Urinary bladder (tissue), 4 donors: Measurements from ENCODE around the gene TNNC1. TPM values are rescaled to one million over a fixed set of nuclear protein-coding genes. Genes with fewer than 3 reads are reported as not detected.
A peak's percentile ranks its signal among the peaks of the same experiment; 100 is the strongest.

Source experiments
- DNase-seq: peaks from one replicate; pipeline ENCODE4 v3.0.0-alpha.2; 2015; ENCODE audit errors: extremely low spot score
- H3K27ac ChIP-seq: one replicate; pipeline ENCODE4 v1.5.1; 2013; ENCODE audit warnings: low read depth, mild to moderate bottlenecking, moderate library complexity
- H3K36me3 ChIP-seq: one replicate; pipeline ENCODE4 v1.6.1; 2013; ENCODE audit warnings: mild to moderate bottlenecking, moderate library complexity; ENCODE audit not compliant: insufficient read depth
- H3K4me1 ChIP-seq: one replicate; pipeline ENCODE4 v1.6.1; 2013; ENCODE audit warnings: mild to moderate bottlenecking, moderate library complexity; ENCODE audit not compliant: insufficient read depth
- H3K4me3 ChIP-seq: one replicate; pipeline ENCODE4 v1.5.1; 2013; ENCODE audit warnings: low read depth, low read length
- WGBS: extraction: QIAGEN DNeasy Blood & Tissue Kit; methylation state at CpG from one replicate; pipeline ENCODE4 v1.1.7; 2013; 5-methylcytosine and 5-hydroxymethylcytosine counted together
- polyA plus RNA-seq: library from polyadenylated mRNA; stranded (reverse); fragments of 200-250 nt; gene quantifications from one replicate; pipeline ENCODE4 v1.2.3, GENCODE V29; 2013
- total RNA-seq: library from RNA; depleted of rRNA; stranded (reverse); fragments of >200 nt; gene quantifications from one replicate; pipeline ENCODE4 v1.2.3, GENCODE V29; 2014
- donor health status: healthy with polysubstance abuse.
- donor health status: healthy.

TNNC1 gene
- total and polyA plus RNA-seq, 2 donors = 3.1 to 68.4 TPM

DNA sequence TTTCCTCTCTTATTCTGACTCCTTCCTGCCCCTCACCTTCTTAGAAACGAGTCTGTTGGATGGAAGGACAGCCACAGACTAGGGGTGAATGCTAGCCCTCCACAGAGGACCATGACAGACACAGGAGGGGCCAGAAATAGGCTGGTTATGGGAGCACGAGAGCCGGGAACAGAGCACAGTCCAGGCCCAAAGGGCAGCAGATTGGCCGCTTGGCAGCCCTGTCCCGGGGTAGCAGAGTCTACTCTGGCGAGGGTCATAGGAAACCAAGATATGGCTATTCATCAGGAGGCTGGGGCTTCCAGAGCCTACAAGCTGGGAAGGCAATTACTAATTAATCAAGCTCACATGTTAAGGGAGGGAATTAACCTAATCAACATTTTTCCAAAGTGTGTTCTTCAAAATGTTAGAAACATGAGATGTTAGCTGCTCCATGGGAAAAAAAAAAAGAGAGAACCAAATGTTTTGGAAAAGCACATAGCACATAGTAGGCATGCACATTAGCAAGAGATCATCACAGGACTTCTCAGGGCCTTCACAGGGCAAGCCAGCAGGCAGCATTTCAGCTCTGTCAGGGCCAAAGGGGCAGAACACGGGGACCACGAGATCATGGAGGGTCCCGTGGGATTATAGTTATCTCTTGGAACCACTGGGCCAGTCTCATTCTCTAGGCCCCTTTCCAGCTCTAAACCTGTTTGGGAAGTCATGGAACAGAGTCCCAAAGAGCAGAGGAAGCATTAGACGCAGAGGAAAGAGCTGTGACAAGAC, 22.2 kb downstream of the TNNC1 start:
- no peaks in the 10 kb centered on the region for H3K4me1 ChIP-seq
- 75% methylated on average over 10 of the region's 10 CpGs for WGBS
- no peaks in the 10 kb centered on the region for H3K36me3 ChIP-seq
- no peak overlapping the region for H3K27ac ChIP-seq
- H3K4me3 ChIP-seq = no peak overlapping the region
- no peak for DNase-seq

DNA sequence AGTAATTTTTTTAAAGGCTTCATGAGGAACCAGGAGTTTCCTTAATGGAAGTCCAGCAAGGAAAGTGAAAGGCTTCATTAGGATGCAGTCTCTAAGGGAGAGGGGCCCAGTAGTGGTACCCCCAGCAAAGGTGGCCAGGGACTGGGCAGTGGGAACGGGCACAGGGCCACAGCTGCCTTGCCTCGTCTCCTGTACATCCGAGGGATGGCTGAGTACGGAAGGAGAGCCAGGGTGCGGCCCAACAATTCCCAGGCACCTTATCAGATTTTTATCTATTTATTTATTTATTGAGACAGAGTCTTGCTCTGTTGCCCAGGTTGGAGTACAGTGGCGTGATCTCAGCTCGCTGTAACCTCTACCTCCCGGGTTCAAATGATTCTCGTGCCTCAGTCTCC, 23.4 kb downstream of the TNNC1 start:
- Histone ChIP-seq H3K36me3 (no peaks in the 10 kb centered on the region), H3K27ac (no peak overlapping the region), H3K4me1 (no peaks in the 10 kb centered on the region), H3K4me3 (no peak overlapping the region)
- WGBS = 88% methylated on average over 9 of the region's 9 CpGs
- no peak for DNase-seq

DNA sequence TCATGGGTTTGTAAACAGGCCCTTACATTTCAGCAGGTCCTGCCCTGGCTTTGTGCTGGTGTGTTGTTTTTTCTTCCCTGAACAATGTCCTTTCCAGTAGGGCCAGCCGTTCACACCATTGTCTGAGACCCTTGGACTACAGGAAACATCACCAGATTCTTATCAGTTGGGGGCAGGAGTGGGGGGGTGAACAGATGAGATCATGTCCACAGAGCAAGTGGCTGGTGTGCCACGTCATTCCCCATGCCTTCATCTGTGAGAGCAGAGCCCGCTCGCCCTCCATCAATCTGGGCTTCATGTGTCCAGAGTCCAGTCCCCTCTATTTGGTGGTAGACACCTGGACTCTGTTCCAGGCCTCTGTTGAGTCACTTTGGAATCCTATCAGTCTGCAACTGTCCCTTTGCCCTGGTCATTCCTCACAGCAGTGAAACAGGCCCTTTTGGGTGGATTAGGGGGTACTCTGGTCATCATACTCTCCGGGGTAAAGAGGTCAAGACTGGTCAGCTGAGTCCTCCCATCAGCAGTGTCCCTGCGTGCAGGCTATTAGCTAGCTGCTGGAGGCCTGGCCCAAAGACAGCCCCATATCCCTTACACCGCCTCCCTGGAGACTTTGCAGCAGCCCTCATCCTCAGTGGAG, 23.9 kb downstream of the TNNC1 start:
- no peak for DNase-seq
- Histone ChIP-seq H3K36me3 (no peaks in the 10 kb centered on the region), H3K4me3 (no peak overlapping the region), H3K27ac (no peak overlapping the region), H3K4me1 (no peaks in the 10 kb centered on the region)
- 81% methylated on average over 7 of the region's 7 CpGs for WGBS

DNA sequence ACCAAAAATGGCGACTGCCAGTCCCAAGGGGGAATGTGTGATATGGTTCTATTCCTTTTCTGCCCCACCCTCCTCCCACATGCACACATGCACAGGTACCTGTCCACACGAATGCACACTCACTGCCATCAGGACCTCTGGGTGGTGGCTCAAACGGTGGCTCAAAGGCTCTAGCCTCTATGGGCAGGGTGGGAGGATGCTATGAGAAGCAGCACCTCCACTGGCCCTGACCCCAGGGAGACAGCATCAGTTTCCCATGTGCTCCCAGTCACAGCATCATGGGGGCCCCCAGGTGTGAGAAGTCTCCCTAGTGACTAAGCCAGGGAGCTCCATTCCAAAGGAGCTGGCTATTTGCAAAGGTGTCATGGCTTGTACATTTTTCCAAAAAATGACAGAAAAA, 24.8 kb downstream of the TNNC1 start:
- no peak for DNase-seq
- H3K4me1 ChIP-seq = no peaks in the 10 kb centered on the region
- H3K36me3 ChIP-seq = no peaks in the 10 kb centered on the region
- H3K4me3 ChIP-seq = no peak overlapping the region
- WGBS = 49% methylated on average over 3 of the region's 3 CpGs
- no peak overlapping the region for H3K27ac ChIP-seq

DNA sequence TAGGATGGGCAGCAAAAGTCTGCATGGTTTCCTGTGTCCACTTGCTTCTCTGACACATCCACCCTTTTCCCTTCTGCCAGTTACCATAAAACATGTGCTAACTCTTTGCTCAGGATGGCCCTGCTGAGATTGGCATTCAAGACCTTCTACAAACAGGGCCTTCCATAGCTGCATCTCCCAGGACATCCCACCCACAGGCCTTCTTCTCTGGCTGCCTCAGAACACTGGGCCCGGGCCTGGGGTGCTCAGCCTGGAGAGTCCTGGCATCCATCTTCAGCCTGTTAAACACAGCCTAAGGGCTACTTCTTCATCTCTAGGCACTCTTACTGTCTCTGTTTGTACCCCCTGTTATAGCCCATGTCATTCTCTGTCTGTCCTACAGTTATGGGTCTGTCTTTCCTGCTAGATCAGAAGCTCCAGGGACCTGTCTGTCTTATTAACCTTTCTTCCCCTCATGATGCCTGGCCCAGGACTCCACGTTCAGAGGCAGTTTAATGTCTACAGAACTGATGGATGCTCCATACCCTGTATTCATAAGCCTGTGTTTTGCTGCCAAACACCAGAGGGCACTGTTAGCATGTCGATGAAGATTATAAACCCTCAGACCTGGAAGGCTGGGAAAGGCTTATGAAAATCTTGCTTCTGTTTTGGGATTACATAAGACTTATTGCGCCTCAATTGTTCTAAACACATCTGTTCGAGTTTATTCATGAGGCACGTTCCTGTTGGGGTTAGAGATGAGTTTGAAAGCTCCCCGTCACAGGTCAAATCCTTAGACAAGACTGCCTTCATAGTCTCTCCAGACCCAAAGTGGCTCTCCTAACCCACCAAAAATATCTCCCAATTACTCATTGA, 25.5 kb downstream of the TNNC1 start:
- Histone ChIP-seq H3K4me3 (no peak overlapping the region), H3K27ac (no peak overlapping the region), H3K36me3 (no peaks in the 10 kb centered on the region), H3K4me1 (no peaks in the 10 kb centered on the region)
- WGBS = 12% methylated on average over 7 of the region's 7 CpGs
- DNase-seq = peak; percentile 45

DNA sequence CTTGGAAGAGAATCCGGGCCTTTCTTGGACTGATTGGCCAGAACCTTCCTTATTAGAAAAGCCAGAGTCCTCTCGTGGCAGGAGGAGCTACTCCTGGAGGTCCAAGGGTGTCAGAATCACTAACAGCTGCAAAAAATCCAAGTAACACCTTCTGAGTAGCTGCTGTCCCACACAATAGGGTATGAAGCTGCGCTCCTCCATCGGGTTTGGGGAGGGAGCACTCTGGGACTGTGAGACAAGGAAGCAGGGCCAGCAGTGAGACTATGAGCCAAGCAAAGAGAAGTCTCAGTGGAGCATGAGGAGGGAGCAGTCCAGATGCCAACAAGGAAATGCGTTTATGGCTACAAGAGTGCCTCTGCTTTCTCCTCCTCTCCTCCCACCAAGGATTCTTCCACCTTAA, 30.7 kb downstream of the TNNC1 start:
- WGBS = 53% methylated on average over 5 of the region's 5 CpGs
- no peak for DNase-seq
- Histone ChIP-seq H3K4me1 (no peaks in the 10 kb centered on the region), H3K27ac (no peak overlapping the region), H3K4me3 (no peak overlapping the region), H3K36me3 (no peaks in the 10 kb centered on the region)

DNA sequence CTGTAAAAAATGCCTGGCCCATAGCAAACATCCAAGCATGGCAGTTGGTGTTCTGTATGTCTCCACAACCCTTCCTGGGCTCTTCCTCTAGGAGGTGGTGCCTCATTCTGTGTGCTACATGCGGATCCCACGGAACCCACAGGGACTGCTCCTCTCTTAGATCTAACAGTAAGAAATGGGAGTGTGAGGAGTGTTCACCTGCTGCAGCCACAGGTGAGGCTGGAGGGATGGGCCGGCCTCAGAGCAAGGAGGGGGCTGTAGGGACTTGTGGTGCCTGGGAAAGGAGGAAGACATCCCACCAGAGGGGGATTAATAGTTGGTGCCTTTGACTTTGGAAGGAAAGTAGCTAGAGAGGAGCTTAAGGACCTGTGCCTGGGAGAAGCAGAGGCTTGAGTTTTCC, 31.2 kb downstream of the TNNC1 start:
- no peaks in the 10 kb centered on the region for H3K36me3 ChIP-seq
- H3K4me1 ChIP-seq = no peaks in the 10 kb centered on the region
- 89% methylated on average over 3 of the region's 3 CpGs for WGBS
- H3K4me3 ChIP-seq = no peak overlapping the region
- no peak for DNase-seq
- no peak overlapping the region for H3K27ac ChIP-seq

DNA sequence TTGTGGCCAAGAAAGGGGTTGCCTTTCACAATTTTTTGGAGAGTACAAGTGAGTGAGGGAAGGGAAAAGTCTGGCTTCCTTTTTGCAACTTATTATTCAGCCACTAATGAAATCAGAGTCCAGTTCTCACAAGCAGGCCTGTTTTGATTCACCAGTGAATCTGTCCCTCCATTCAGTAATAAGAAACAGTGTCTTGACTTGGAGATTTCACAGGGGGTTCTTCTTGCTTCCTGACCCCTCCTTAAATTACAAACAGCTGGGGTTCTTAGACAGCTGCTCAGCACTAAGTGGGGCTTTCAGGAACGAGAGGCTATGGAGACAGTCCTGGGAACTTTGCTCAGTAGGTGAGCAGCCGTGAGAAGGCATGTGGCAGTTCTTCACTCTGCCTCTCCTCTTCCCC, 33.5 kb downstream of the TNNC1 start:
- DNase-seq = no peak
- no peaks in the 10 kb centered on the region for H3K4me1 ChIP-seq
- WGBS = 68% methylated on average over 2 of the region's 2 CpGs
- H3K4me3 ChIP-seq = no peak overlapping the region
- H3K36me3 ChIP-seq = no peaks in the 10 kb centered on the region
- H3K27ac ChIP-seq = no peak overlapping the region

DNA sequence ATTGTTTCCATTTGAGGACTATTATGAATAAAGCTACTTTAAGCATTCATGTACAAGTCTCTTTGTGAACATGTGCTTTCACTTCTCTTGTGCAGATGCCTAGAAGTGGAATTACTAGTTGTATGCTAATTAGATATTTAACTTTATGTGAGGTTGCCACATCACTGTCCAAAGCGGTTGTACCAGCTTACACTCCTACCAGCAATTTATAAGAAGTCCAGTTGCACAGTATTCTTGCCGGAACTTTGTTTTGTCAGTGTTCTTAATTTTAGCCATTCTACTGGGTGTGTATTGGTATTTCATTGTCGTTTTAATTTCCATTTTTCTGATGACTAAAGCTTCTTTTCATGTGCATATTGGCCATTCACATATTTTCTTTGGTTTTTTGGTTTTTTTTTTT, 38.0 kb downstream of the TNNC1 start:
- 87% methylated on average over 3 of the region's 3 CpGs for WGBS
- no peak for DNase-seq

DNA sequence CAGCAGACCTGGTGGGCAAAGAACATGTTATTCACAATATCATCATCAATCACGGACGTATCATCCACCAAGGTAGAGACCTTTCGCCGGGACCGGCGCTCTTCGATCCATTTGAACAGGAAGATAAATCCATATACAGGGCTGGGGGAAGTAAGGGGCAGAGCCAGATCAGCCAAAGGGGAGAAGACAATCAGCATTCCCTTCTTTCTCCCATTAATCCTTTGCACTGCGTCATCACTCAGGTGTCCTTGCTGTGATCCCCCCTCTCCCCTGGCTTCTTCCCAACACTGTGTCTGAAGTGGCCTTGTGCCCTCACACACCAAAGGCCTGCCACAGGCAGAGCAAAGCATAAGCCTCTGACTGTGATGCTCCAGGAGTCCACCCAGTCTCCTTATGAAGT, 45.4 kb downstream of the TNNC1 start:
- no peak for DNase-seq
- no peak overlapping the region for H3K27ac ChIP-seq
- no peaks in the 10 kb centered on the region for H3K36me3 ChIP-seq
- peaks cover 3% of the 10 kb centered on the region for H3K4me1 ChIP-seq
- no peak overlapping the region for H3K4me3 ChIP-seq
- 91% methylated on average over 8 of the region's 8 CpGs for WGBS

More for the DNA sequence above, 38.0 kb downstream of the TNNC1 start:
- no peaks in the 10 kb centered on the region for H3K36me3 ChIP-seq
- H3K4me3 ChIP-seq = no peak overlapping the region
- peaks cover 3% of the 10 kb centered on the region for H3K4me1 ChIP-seq
- no peak overlapping the region for H3K27ac ChIP-seq

DNA sequence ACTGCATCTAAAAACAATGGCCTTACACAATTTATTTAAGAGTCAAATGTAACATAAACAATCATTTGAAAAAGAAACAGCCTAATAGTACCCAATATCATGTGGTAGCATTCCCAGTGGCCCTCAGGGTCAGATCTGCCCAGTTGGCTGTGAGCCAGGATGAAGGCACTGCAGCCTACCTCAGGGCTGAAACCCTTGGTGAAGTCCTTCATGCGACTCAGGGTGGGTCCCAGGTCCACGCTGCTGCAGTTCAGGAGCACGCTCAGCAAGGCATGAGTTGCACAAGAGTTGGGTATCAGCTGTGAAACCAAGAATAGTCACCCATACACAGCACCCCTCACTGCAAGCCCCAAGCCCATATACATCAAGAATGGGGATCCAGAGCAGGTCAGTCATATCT, 46.1 kb downstream of the TNNC1 start:
- Histone ChIP-seq H3K36me3 (peaks cover 5% of the 10 kb centered on the region), H3K4me1 (peaks cover 3% of the 10 kb centered on the region), H3K27ac (no peak overlapping the region), H3K4me3 (no peak overlapping the region)
- 95% methylated on average over 3 of the region's 3 CpGs for WGBS
- DNase-seq = no peak

DNA sequence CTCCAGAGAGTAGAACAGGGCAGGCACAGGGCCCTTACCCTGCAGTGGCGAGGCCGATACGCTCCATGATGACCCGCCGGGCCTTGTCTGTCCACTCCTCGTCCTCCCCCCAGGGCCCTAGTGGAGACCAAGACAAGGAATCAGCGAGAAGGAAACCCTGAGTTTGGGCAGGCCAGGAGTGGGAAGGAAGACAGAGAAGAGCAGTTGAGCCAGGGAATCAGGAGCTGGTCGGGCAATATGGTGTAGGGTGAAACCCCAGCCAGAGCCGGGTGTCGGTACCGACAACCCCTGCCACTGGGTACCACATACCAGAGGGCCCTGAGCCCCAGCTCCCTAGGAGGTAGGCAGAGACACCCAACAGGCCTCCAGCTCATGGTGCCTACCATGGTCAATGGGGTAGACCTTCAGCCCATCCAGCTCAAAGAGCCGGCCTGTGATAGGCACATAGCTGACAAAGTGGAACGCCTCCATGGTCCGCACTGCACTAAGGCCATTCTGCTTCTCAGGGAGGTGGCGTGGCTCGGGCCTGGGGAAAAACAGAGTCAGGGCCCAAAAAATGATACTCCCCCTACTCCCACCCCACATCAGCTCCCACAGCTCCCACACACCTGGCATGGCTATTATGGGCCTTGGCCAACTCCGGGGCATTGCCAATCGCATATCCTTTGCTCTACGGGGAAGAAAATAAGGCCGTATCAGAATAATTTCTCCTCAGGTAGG, 46.9 kb downstream of the TNNC1 start:
- WGBS = 94% methylated on average over 20 of the region's 20 CpGs
- H3K4me1 ChIP-seq = peaks cover 3% of the 10 kb centered on the region

DNA sequence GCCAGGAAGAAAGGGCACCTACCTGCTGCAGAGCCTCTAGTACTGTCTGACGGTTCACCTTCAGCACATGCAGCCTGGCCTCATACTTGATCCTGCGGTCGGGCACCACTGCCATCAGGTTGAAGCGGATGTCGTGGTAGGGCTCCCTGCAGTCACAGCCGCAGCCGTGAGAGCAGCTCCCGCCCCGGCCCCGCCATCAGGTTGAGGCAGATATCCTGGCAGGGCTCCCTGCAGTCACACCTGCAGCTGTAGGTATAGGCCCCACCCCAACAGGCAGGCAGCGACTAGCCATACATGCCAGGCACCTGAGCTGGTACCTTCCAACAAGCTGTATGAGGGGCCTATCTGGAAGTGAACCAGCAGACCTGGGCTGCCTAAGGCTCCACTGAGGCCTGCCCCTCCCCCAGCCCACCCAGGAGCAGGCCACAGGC, 47.6 kb downstream of the TNNC1 start:
- H3K27ac ChIP-seq = peak overlapping the region; percentile 58

More for the DNA sequence above, 46.9 kb downstream of the TNNC1 start:
- Histone ChIP-seq H3K27ac (peak overlapping the region; percentile 58), H3K4me3 (no peak overlapping the region), H3K36me3 (peaks cover 5% of the 10 kb centered on the region)
- DNase-seq = no peak

More for the DNA sequence above, 47.6 kb downstream of the TNNC1 start:
- H3K4me1 ChIP-seq = no peaks in the 10 kb centered on the region
- H3K36me3 ChIP-seq = peaks cover 5% of the 10 kb centered on the region
- 87% methylated on average over 11 of the region's 11 CpGs for WGBS
- DNase-seq = no peak
- no peak overlapping the region for H3K4me3 ChIP-seq
